ENCODE measurements around the gene TMTC1.
"Not testable (repeated sequence)": the region's sequence is repeated elsewhere in the genome, so short reads cannot be mapped to it uniquely, and the experiment has no call there.

The TMTC1 gene

DNA sequence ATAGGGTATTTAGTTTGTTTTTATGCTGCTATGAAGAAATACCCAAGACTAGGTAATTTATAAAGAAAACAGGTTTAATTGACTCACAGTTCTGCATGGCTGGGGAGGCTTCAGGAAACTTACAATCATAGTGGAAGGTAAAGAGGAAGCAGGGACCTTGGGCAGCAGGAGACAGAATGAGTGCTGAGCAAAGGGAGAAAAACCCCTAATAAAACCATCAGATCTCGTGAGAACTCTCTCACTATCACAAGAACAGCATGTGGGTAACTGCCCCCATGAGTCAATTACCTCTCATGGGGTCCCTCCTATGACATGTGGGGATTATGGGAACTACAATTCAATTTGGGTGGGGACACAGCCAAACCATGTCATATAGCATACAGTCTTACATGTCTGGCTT is 153.6 kb downstream of the TMTC1 start:
- not testable (repeated sequence) for H3K18ac ChIP-seq (ENCODE audit: low read depth in 1 of 2, low read length in 2 of 2); H2BK120ac ChIP-seq (ENCODE audit: low read depth, low read length); DNase-seq; H3K4me3 ChIP-seq (ENCODE audit: insufficient read depth in 1 of 2, low read depth in 1 of 2, low read length in 2 of 2); H3K9me3 ChIP-seq (ENCODE audit: control insufficient read depth, low read length); H3K9ac ChIP-seq (ENCODE audit: low read length); H4K8ac ChIP-seq (ENCODE audit: low read length); H3K27ac ChIP-seq (ENCODE audit: low read length, poor library complexity, severe bottlenecking); H3K27me3 ChIP-seq (ENCODE audit: control insufficient read depth in 1 of 2, insufficient read depth in 1 of 2, low read length in 2 of 2); H2BK5ac ChIP-seq (ENCODE audit: low read depth, low read length, poor library complexity, severe bottlenecking); H3K4me1 ChIP-seq (ENCODE audit: control insufficient read depth, insufficient read depth, low read depth, low read length); H3K4me2 ChIP-seq (ENCODE audit: low read length, poor library complexity, severe bottlenecking); H4K91ac ChIP-seq (ENCODE audit: low read length); H2AK5ac ChIP-seq (ENCODE audit: low read length, severe bottlenecking); H2BK12ac ChIP-seq (ENCODE audit: low read length in 2 of 2); H3K79me1 ChIP-seq (replicated peaks; ENCODE audit: low read length, poor library complexity, severe bottlenecking); H3K4ac ChIP-seq (ENCODE audit: low read depth in 1 of 2, low read length in 2 of 2); H3K23ac ChIP-seq (ENCODE audit: low read length in 2 of 2); H2BK15ac ChIP-seq (ENCODE audit: low read depth, poor library complexity, severe bottlenecking); H2AFZ ChIP-seq (ENCODE audit: low read depth, low read length); H3K14ac ChIP-seq (ENCODE audit: low read length in 2 of 2)
- peaks cover 0 to 35% of the 10 kb centered on the region in 2 experiments for H3K36me3 ChIP-seq (ENCODE audit: control insufficient read depth in 1 of 2, insufficient read depth in 2 of 2, low read depth in 1 of 2, low read length in 2 of 2)
- 86% methylated on average over 1 of the region's 1 CpG for WGBS

DNA sequence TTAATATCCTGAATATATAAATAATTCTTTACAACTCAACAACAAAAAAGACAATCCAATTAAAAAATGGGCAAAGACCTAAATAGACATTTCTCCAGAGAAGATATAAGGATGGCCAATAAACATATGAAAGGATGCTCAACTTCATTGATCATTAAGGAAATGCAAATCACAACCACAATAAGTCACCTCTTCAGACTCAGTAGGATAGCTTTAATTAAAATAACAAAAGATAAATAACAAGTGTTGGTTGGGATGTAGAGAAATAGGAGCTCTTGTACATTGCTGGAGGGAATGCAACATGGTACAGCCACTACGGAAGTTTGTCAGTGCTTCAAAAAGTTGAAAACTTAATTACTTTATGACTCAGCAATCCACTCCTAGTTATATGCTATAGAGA is 156.5 kb downstream of the TMTC1 start:
- H3K27me3 ChIP-seq (ENCODE audit: control insufficient read depth in 1 of 2, insufficient read depth in 1 of 2, low read length in 2 of 2): no peaks in the 10 kb centered on the region
- no peak overlapping the region for H3K9ac ChIP-seq (ENCODE audit: low read length)
- peaks cover 0 to 36% of the 10 kb centered on the region in 2 experiments for H3K36me3 ChIP-seq (ENCODE audit: control insufficient read depth in 1 of 2, insufficient read depth in 2 of 2, low read depth in 1 of 2, low read length in 2 of 2)
- H2BK15ac ChIP-seq (ENCODE audit: low read depth, poor library complexity, severe bottlenecking): no peak overlapping the region
- H2BK12ac ChIP-seq (ENCODE audit: low read length in 2 of 2): no peak overlapping the region
- DNase-seq: no peak
- no peak overlapping the region for H4K8ac ChIP-seq (ENCODE audit: low read length)
- no peak overlapping the region for H2AK5ac ChIP-seq (ENCODE audit: low read length, severe bottlenecking)
- H2BK5ac ChIP-seq (ENCODE audit: low read depth, low read length, poor library complexity, severe bottlenecking): no peak overlapping the region
- H3K9me3 ChIP-seq (ENCODE audit: control insufficient read depth, low read length): peaks cover 6% of the 10 kb centered on the region
- no peak overlapping the region for H3K4me3 ChIP-seq (ENCODE audit: insufficient read depth in 1 of 2, low read depth in 1 of 2, low read length in 2 of 2)
- no peak overlapping the region for H4K91ac ChIP-seq (ENCODE audit: low read length)
- no peak overlapping the region for H3K4ac ChIP-seq (ENCODE audit: low read depth in 1 of 2, low read length in 2 of 2)
- no CpG with 5 or more reads among the region's 1 CpG for WGBS
- H3K14ac ChIP-seq (ENCODE audit: low read length in 2 of 2): no peak overlapping the region
- H3K79me1 ChIP-seq (replicated peaks; ENCODE audit: low read length, poor library complexity, severe bottlenecking): no peaks in the 10 kb centered on the region
- no peak overlapping the region for H3K18ac ChIP-seq (ENCODE audit: low read depth in 1 of 2, low read length in 2 of 2)
- H3K4me2 ChIP-seq (ENCODE audit: low read length, poor library complexity, severe bottlenecking): no peak overlapping the region
- H3K23ac ChIP-seq (ENCODE audit: low read length in 2 of 2): no peak overlapping the region
- no peak overlapping the region for H2BK120ac ChIP-seq (ENCODE audit: low read depth, low read length)
- H2AFZ ChIP-seq (ENCODE audit: low read depth, low read length): no peak overlapping the region
- H3K4me1 ChIP-seq (ENCODE audit: control insufficient read depth, insufficient read depth, low read depth, low read length): no peaks in the 10 kb centered on the region
- no peak overlapping the region for H3K27ac ChIP-seq (ENCODE audit: low read length, poor library complexity, severe bottlenecking)

- Histone ChIP-seq H3K23ac (ENCODE audit: low read length in 2 of 2) (no peak overlapping the region), H2AFZ (ENCODE audit: low read depth, low read length) (no peak overlapping the region), H4K91ac (ENCODE audit: low read length) (no peak overlapping the region), H3K79me1 (replicated peaks; ENCODE audit: low read length, poor library complexity, severe bottlenecking) (no peaks in the 10 kb centered on the region), H3K4me3 (ENCODE audit: insufficient read depth in 1 of 2, low read depth in 1 of 2, low read length in 2 of 2) (no peak overlapping the region), H3K18ac (ENCODE audit: low read depth in 1 of 2, low read length in 2 of 2) (no peak overlapping the region), H2BK15ac (ENCODE audit: low read depth, poor library complexity, severe bottlenecking) (no peak overlapping the region), H4K8ac (ENCODE audit: low read length) (no peak overlapping the region), H2AK5ac (ENCODE audit: low read length, severe bottlenecking) (no peak overlapping the region), H3K27ac (ENCODE audit: low read length, poor library complexity, severe bottlenecking) (no peak overlapping the region), H3K27me3 (ENCODE audit: control insufficient read depth in 1 of 2, insufficient read depth in 1 of 2, low read length in 2 of 2) (no peaks in the 10 kb centered on the region), H3K4me2 (ENCODE audit: low read length, poor library complexity, severe bottlenecking) (no peak overlapping the region), H3K4ac (ENCODE audit: low read depth in 1 of 2, low read length in 2 of 2) (no peak overlapping the region), H3K9me3 (ENCODE audit: control insufficient read depth, low read length) (peaks cover 6% of the 10 kb centered on the region), H2BK12ac (ENCODE audit: low read length in 2 of 2) (no peak overlapping the region), H3K36me3 (ENCODE audit: control insufficient read depth in 1 of 2, insufficient read depth in 2 of 2, low read depth in 1 of 2, low read length in 2 of 2) (peaks cover 0 to 38% of the 10 kb centered on the region in 2 experiments), H3K9ac (ENCODE audit: low read length) (no peak overlapping the region), H2BK120ac (ENCODE audit: low read depth, low read length) (no peak overlapping the region), H3K4me1 (ENCODE audit: control insufficient read depth, insufficient read depth, low read depth, low read length) (no peaks in the 10 kb centered on the region), H3K14ac (ENCODE audit: low read length in 2 of 2) (no peak overlapping the region), H2BK5ac (ENCODE audit: low read depth, low read length, poor library complexity, severe bottlenecking) (no peak overlapping the region)
- WGBS: 13% methylated on average over 2 of the region's 2 CpGs
- DNase-seq: peak; percentile 68
Measured at GRCh38 chr12:29625359-29625953, 158.3 kb downstream of the TMTC1 start.

DNA sequence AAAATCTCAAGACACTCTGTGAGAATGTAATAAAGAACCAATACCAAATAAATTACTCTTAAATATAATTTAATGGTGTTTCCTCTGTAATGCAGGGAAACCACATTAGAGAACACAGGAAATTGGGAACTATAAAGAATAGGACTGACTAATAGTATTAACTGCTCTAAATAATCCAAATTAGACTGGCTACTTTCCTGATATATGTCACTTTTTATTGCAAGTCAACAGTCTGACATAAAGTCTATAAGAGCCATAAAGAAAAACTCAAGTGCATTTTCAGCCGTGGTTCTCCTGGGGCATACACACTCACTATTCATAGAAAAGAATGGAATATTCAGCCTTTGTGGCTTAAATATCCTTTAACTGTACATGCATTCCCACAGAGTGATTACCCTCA is 161.5 kb downstream of the TMTC1 start:
- no peak overlapping the region for H4K91ac ChIP-seq (ENCODE audit: low read length)
- H2BK120ac ChIP-seq (ENCODE audit: low read depth, low read length): no peak overlapping the region
- WGBS: 72% methylated on average over 1 of the region's 1 CpG
- no peak overlapping the region for H2AK5ac ChIP-seq (ENCODE audit: low read length, severe bottlenecking)
- no peak for DNase-seq
- no peaks in the 10 kb centered on the region for H3K27me3 ChIP-seq (ENCODE audit: control insufficient read depth in 1 of 2, insufficient read depth in 1 of 2, low read length in 2 of 2)
- no peaks in the 10 kb centered on the region for H3K9me3 ChIP-seq (ENCODE audit: control insufficient read depth, low read length)
- H2AFZ ChIP-seq (ENCODE audit: low read depth, low read length): no peak overlapping the region
- no peak overlapping the region for H3K9ac ChIP-seq (ENCODE audit: low read length)
- H3K4me1 ChIP-seq (ENCODE audit: control insufficient read depth, insufficient read depth, low read depth, low read length): no peaks in the 10 kb centered on the region
- no peak overlapping the region for H3K18ac ChIP-seq (ENCODE audit: low read depth in 1 of 2, low read length in 2 of 2)
- no peak overlapping the region for H3K27ac ChIP-seq (ENCODE audit: low read length, poor library complexity, severe bottlenecking)
- peaks cover 0 to 24% of the 10 kb centered on the region in 2 experiments for H3K36me3 ChIP-seq (ENCODE audit: control insufficient read depth in 1 of 2, insufficient read depth in 2 of 2, low read depth in 1 of 2, low read length in 2 of 2)
- no peak overlapping the region for H4K8ac ChIP-seq (ENCODE audit: low read length)
- no peaks in the 10 kb centered on the region for H3K79me1 ChIP-seq (replicated peaks; ENCODE audit: low read length, poor library complexity, severe bottlenecking)
- H3K14ac ChIP-seq (ENCODE audit: low read length in 2 of 2): no peak overlapping the region
- no peak overlapping the region for H3K4me3 ChIP-seq (ENCODE audit: insufficient read depth in 1 of 2, low read depth in 1 of 2, low read length in 2 of 2)
- no peak overlapping the region for H2BK15ac ChIP-seq (ENCODE audit: low read depth, poor library complexity, severe bottlenecking)
- H2BK12ac ChIP-seq (ENCODE audit: low read length in 2 of 2): no peak overlapping the region
- no peak overlapping the region for H2BK5ac ChIP-seq (ENCODE audit: low read depth, low read length, poor library complexity, severe bottlenecking)
- H3K4ac ChIP-seq (ENCODE audit: low read depth in 1 of 2, low read length in 2 of 2): no peak overlapping the region
- H3K23ac ChIP-seq (ENCODE audit: low read length in 2 of 2): no peak overlapping the region
- H3K4me2 ChIP-seq (ENCODE audit: low read length, poor library complexity, severe bottlenecking): no peak overlapping the region

All from mesenchymal stem cell (in vitro differentiated cells and primary cell).